Hepatocyte (in vitro differentiated cells): ENCODE measurements around the gene TMEM239.

Source experiments
- CTCF ChIP-seq: fragments of 200-600 bp; sonication (generic); IDR thresholded peaks from 2 replicates; pipeline ENCODE4 v1.5.1; 2016; ENCODE audit warnings: antibody characterized with exemption, mild to moderate bottlenecking; ENCODE audit not compliant: poor library complexity
- EZH2 ChIP-seq: fragments of 200-600 bp; sonication (generic); IDR thresholded peaks from 2 replicates; pipeline ENCODE4 v1.6.1; 2016; ENCODE audit warnings: antibody characterized with exemption, mild to moderate bottlenecking, borderline replicate concordance
- EZH2phosphoT487 ChIP-seq: fragments of 200-600 bp; sonication (generic); IDR thresholded peaks from one replicate; pipeline ENCODE4 v1.6.1; 2018; ENCODE audit warnings: antibody characterized with exemption, mild to moderate bottlenecking, low read depth, moderate library complexity; ENCODE audit not compliant: unreplicated experiment, severe bottlenecking

DNA sequence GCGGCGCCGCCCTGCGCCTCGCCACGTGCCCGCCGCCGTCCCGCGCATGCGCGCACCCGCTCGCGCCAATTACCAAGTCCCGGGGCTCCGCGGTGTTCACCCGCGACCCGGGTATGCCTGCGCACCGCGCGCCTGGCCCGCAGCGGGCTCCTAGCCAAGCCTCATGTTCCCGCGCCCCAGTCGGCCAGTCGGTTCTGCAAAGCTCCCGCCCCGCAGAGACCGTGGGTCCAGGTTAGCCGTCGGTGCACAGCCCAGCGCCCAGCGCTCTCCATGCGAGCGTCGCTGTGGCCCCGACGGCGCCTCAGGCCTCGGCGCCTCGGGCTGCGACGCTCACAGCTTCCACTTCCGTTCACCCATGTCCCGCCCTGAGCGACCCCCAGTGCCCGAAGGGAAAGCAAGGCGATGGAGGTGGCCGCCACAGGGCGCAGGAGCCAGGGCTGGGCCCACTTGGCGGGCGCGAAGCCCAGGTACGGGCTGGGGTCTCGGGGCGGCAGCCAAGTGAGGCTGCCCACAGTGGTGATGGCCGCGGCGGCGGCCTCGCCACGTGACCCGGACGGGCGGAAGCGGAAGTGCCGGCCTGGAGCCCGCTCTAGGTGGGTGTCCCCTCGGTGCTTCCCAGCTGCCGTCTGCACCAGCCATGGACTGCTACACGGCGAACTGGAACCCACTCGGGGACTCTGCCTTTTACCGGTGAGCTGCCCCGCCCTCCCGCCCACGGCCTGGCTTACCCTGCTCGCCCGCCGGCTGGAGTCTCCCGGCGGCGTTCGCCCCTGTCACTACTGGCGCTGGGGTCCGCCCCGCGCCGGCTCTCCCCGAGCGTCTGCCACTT, 24.2 kb downstream of the TMEM239 start, which contains the start of the genes PCED1A and VPS16:
- TF ChIP-seq CTCF, result no peak
- no peak for TF ChIP-seq EZH2phosphoT487
- no peak for TF ChIP-seq EZH2
